H9 (cell line): ENCODE measurements around the gene TMA16. TPM values are rescaled to one million over a fixed set of nuclear protein-coding genes. Genes with fewer than 3 reads are reported as not detected.

Experiments
- DNase-seq: peaks from one replicate; pipeline ENCODE4 v3.0.0-alpha.2; 2017
- H2AFZ ChIP-seq: one replicate; pipeline ENCODE4 v1.6.1; 2013; ENCODE audit warnings: mild to moderate bottlenecking, low read length, control low read depth, moderate library complexity
- H2AK5ac ChIP-seq: 2 replicates; pipeline ENCODE4 v1.6.1; 2013; ENCODE audit warnings: low read length, control low read depth, mixed read lengths; ENCODE audit not compliant: insufficient read length
- H2BK120ac ChIP-seq: one replicate; pipeline ENCODE4 v1.6.1; 2013; ENCODE audit warnings: low read depth, mild to moderate bottlenecking, low read length, control low read depth, inconsistent platforms; ENCODE audit not compliant: poor library complexity, severe bottlenecking
- H2BK12ac ChIP-seq: 2 replicates; pipeline ENCODE4 v1.6.1; 2013; ENCODE audit warnings: low read length, control low read depth, mixed read lengths, low read depth; ENCODE audit not compliant: insufficient read length
- H2BK15ac ChIP-seq: 2 replicates; pipeline ENCODE4 v1.6.1; 2013; ENCODE audit warnings: low read depth, low read length, control low read depth
- H2BK20ac ChIP-seq: one replicate; pipeline ENCODE4 v1.6.1; 2013; ENCODE audit warnings: low read depth, mild to moderate bottlenecking, low read length, control low read depth, inconsistent platforms; ENCODE audit not compliant: poor library complexity, severe bottlenecking
- H2BK5ac ChIP-seq: 2 replicates; pipeline ENCODE4 v1.6.1; 2013; ENCODE audit warnings: low read length, control low read depth, mixed read lengths; ENCODE audit not compliant: insufficient read length
- H3K14ac ChIP-seq: 2 replicates; pipeline ENCODE4 v1.6.1; 2013; ENCODE audit warnings: low read length, control low read depth; ENCODE audit not compliant: insufficient read depth
- H3K18ac ChIP-seq: 2 replicates; pipeline ENCODE4 v1.6.1; 2013; ENCODE audit warnings: low read depth, mild to moderate bottlenecking, mixed read lengths, low read length, control low read depth; ENCODE audit not compliant: insufficient read length
- H3K23ac ChIP-seq: 2 replicates; pipeline ENCODE4 v1.6.1; 2013; ENCODE audit warnings: low read length, control low read depth, mixed read lengths, low read depth; ENCODE audit not compliant: insufficient read length
- H3K23me2 ChIP-seq: 2 replicates; pipeline ENCODE4 v1.6.1; 2013; ENCODE audit warnings: low read depth, mild to moderate bottlenecking, mixed read lengths, low read length, control low read depth; ENCODE audit not compliant: insufficient read length, poor library complexity, severe bottlenecking
- H3K27ac ChIP-seq: 2 replicates; pipeline ENCODE4 v1.5.1; 2013; ENCODE audit warnings: low read length, control low read depth, mixed read lengths, low read depth; ENCODE audit not compliant: insufficient read length
- H3K27me3 ChIP-seq: 2 replicates; pipeline ENCODE4 v1.6.1; 2013; ENCODE audit warnings: low read length, control low read depth, inconsistent platforms; ENCODE audit not compliant: insufficient read depth
- H3K4ac ChIP-seq: 2 replicates; pipeline ENCODE4 v1.6.1; 2013; ENCODE audit warnings: low read depth, mild to moderate bottlenecking, control low read depth, inconsistent platforms, low read length, moderate library complexity
- H3K4me1 ChIP-seq: 2 replicates; pipeline ENCODE4 v1.6.1; 2013; ENCODE audit warnings: low read length, control low read depth, inconsistent platforms; ENCODE audit not compliant: insufficient read depth
- H3K4me2 ChIP-seq: 2 replicates; pipeline ENCODE4 v1.6.1; 2013; ENCODE audit warnings: low read length, control low read depth, mixed read lengths; ENCODE audit not compliant: insufficient read length, insufficient read depth
- H3K56ac ChIP-seq: 2 replicates; pipeline ENCODE4 v1.6.1; 2013; ENCODE audit warnings: low read depth, mild to moderate bottlenecking, mixed read lengths, low read length, control low read depth; ENCODE audit not compliant: insufficient read length
- H3K79me1 ChIP-seq: 2 replicates; pipeline ENCODE4 v1.6.1; 2013; ENCODE audit warnings: low read depth, mild to moderate bottlenecking, moderate library complexity, low read length, control low read depth, inconsistent platforms; ENCODE audit not compliant: insufficient read depth, poor library complexity, severe bottlenecking
- H3K79me2 ChIP-seq: 2 replicates; pipeline ENCODE4 v1.6.1; 2013; ENCODE audit warnings: low read length, control low read depth, inconsistent platforms; ENCODE audit not compliant: insufficient read depth
- H3K9ac ChIP-seq: 2 replicates; pipeline ENCODE4 v1.6.1; 2013; ENCODE audit warnings: low read length, control low read depth, mixed read lengths; ENCODE audit not compliant: insufficient read length; ENCODE audit errors: extremely low read depth
- H3K9me3 ChIP-seq: one replicate; pipeline ENCODE4 v1.6.1; 2013; ENCODE audit warnings: low read depth, low read length, inconsistent platforms; ENCODE audit not compliant: control insufficient read depth
- H3T11ph ChIP-seq: one replicate; pipeline ENCODE4 v1.6.1; 2013; ENCODE audit warnings: mild to moderate bottlenecking, low read length, control low read depth, inconsistent platforms
- H4K20me1 ChIP-seq: one replicate; pipeline ENCODE4 v1.6.1; 2013; ENCODE audit not compliant: control insufficient read depth, insufficient read length, insufficient read depth
- H4K5ac ChIP-seq: 2 replicates; pipeline ENCODE4 v1.6.1; 2013; ENCODE audit warnings: low read depth, mild to moderate bottlenecking, mixed read lengths, low read length, control low read depth; ENCODE audit not compliant: insufficient read length
- H4K8ac ChIP-seq: replicated peaks from 2 replicates; pipeline ENCODE4 v1.6.1; 2013; ENCODE audit warnings: low read length, control low read depth, mixed read lengths, low read depth; ENCODE audit not compliant: insufficient read length
- H4K91ac ChIP-seq: 2 replicates; pipeline ENCODE4 v1.6.1; 2013; ENCODE audit warnings: low read depth, mild to moderate bottlenecking, moderate library complexity, mixed read lengths, low read length, control low read depth; ENCODE audit not compliant: insufficient read length
- H3K27ac Mint-ChIP-seq, 3 experiments: 2 replicates in 2 of 3; 3 replicates in 1 of 3; pipeline ENCODE4 v1.8.0; 2020 to 2021; ENCODE audit warnings: mixed read lengths in 3 of 3, mild to moderate bottlenecking in 1 of 3, moderate library complexity in 1 of 3
- H3K27me3 Mint-ChIP-seq: 2 replicates; pipeline ENCODE4 v1.8.0; 2021; ENCODE audit warnings: low read depth, mild to moderate bottlenecking, moderate library complexity, mixed read lengths
- H3K36me3 Mint-ChIP-seq, 3 experiments: 2 replicates in 2 of 3; 3 replicates in 1 of 3; pipeline ENCODE4 v1.8.0; 2020 to 2021; ENCODE audit warnings: low read depth in 3 of 3, mixed read lengths in 3 of 3; ENCODE audit not compliant: insufficient read depth in 1 of 3
- H3K4me1 Mint-ChIP-seq, 2 experiments: 2 replicates each; pipeline ENCODE4 v1.8.0; 2020; ENCODE audit warnings: mixed read lengths in 2 of 2
- H3K4me3 Mint-ChIP-seq, 2 experiments: 2 replicates in 1 of 2; 3 replicates in 1 of 2; pipeline ENCODE4 v1.8.0; 2020 to 2021; ENCODE audit warnings: mild to moderate bottlenecking in 2 of 2, mixed read lengths in 2 of 2, moderate library complexity in 1 of 2
- H3K9me3 Mint-ChIP-seq, 2 experiments: 2 replicates in 1 of 2; 3 replicates in 1 of 2; pipeline ENCODE4 v1.8.0; 2020; ENCODE audit warnings: mild to moderate bottlenecking in 2 of 2, mixed read lengths in 2 of 2, moderate library complexity in 1 of 2
- WGBS: extraction: QIAGEN DNeasy Blood & Tissue Kit; methylation state at CpG from one replicate; pipeline ENCODE4 v1.1.7; 2013; ENCODE audit warnings: missing lambda C conversion rate, low lambda C conversion rate, mixed read lengths; ENCODE audit not compliant: insufficient read length; ENCODE audit errors: extremely low coverage; 5-methylcytosine and 5-hydroxymethylcytosine counted together
- total RNA-seq: library from RNA; stranded (reverse); gene quantifications from 2 replicates; pipeline ENCODE4 v1.2.1, GENCODE V29; 2021
- TF ChIP-seq, protein P1 (sequence below): fragments of 200-600 bp; sonication (generic); conservative IDR thresholded peaks from 3 replicates; pipeline ENCODE4 v1.8.0; 2021; ENCODE audit warnings: antibody characterized with exemption, mild to moderate bottlenecking

Gene TMA16
- total RNA-seq, 1 experiment from 2014 or later, result 61.3 TPM

DNA sequence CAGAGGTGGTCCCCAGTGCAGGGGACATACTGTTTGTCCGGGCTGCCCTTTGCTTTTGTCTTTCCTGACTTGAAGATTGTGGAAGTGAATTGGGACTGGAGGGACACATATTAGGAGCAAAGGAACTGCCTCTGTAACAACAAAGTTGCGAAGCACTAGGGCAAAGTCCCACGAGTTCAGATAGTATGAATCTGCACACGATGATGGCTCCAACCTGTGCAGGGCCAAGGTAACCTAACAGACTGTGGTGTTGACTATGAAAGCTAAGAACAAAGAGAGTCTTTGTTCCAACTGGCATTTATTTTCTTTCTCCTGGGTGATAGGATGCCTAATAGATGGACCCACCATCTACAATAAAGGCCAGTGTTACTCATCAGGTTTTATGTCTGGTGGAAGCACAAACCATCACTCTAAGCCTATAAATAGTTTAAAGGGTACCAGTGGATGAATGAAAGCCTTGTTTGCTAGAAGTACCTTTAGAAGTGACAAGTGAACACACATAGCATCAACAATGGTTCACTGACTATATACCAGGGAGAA is 71.8 kb downstream of the TMA16 start:
- DNase-seq, result no peak
- Histone ChIP-seq H3K56ac (no peak overlapping the region), H3K14ac (no peak overlapping the region), H3K9me3 (no peaks in the 10 kb centered on the region), H3T11ph (no peak overlapping the region), H3K23me2 (no peaks in the 10 kb centered on the region), H2BK120ac (no peak overlapping the region), H3K79me2 (no peaks in the 10 kb centered on the region), H3K4ac (no peak overlapping the region), H2BK20ac (no peak overlapping the region), H4K91ac (no peak overlapping the region), H3K9ac (no peak overlapping the region), H4K8ac (no peak overlapping the region), H2BK5ac (no peak overlapping the region), H2AK5ac (no peak overlapping the region), H2BK12ac (no peak overlapping the region), H3K18ac (no peak overlapping the region), H3K79me1 (no peaks in the 10 kb centered on the region), H3K4me2 (no peak overlapping the region), H3K27ac (no peak overlapping the region), H2BK15ac (no peak overlapping the region), H3K27me3 (no peaks in the 10 kb centered on the region), H4K20me1 (no peaks in the 10 kb centered on the region), H2AFZ (no peak overlapping the region), H4K5ac (no peak overlapping the region), H3K4me1 (no peaks in the 10 kb centered on the region; the same call in 1 of the 2 replicates), H3K23ac (no peak overlapping the region)
- Mint-ChIP-seq H3K9me3 (no peaks in the 10 kb centered on the region; a peak in 3 of 5 replicates), H3K27ac (peak overlapping the region; percentile 13 to 89 (median 52); a peak in 3 of 7 replicates), H3K27me3 (no peaks in the 10 kb centered on the region), H3K4me1 (peaks cover 31 to 36% of the 10 kb centered on the region in 2 experiments), H3K4me3 (no peak overlapping the region), H3K36me3 (no peaks in the 10 kb centered on the region; a peak in 1 of 7 replicates)
- no CpG with 5 or more reads among the region's 4 CpGs for WGBS
- TF ChIP-seq, protein P1, sequence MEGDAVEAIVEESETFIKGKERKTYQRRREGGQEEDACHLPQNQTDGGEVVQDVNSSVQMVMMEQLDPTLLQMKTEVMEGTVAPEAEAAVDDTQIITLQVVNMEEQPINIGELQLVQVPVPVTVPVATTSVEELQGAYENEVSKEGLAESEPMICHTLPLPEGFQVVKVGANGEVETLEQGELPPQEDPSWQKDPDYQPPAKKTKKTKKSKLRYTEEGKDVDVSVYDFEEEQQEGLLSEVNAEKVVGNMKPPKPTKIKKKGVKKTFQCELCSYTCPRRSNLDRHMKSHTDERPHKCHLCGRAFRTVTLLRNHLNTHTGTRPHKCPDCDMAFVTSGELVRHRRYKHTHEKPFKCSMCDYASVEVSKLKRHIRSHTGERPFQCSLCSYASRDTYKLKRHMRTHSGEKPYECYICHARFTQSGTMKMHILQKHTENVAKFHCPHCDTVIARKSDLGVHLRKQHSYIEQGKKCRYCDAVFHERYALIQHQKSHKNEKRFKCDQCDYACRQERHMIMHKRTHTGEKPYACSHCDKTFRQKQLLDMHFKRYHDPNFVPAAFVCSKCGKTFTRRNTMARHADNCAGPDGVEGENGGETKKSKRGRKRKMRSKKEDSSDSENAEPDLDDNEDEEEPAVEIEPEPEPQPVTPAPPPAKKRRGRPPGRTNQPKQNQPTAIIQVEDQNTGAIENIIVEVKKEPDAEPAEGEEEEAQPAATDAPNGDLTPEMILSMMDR, result no peak
